PC-3 (cell line): Measurements from ENCODE around the gene PPFIBP2. TPM values are rescaled to one million over a fixed set of nuclear protein-coding genes. Genes with fewer than 3 reads are reported as not detected.

Source experiments
- ATAC-seq: fragments of 200-7000 bp; cut with Tn5 transposase; 2 replicates; pipeline ENCODE4 v1.9.1; 2020; ENCODE audit warnings: mild to moderate bottlenecking, moderate library complexity
- BruUV-seq: library from RNA; stranded (reverse); fragments of 400-500 nt; replicated peaks from 2 replicates; lab custom pipeline; 2021; lab: Mats Ljungman, UMichigan
- CTCF ChIA-PET: fragments of 300-600 bp; sonication (Branson Sonifier 250); formaldehyde crosslinking; loops from one replicate; lab custom pipeline; 2022; ENCODE audit warnings: antibody characterized with exemption; lab: Charles Lee
- POLR2A ChIA-PET: fragments of 300-600 bp; sonication (Branson Sonifier 250); formaldehyde crosslinking; loops from one replicate; lab custom pipeline; 2022; ENCODE audit warnings: antibody characterized with exemption; ENCODE audit not compliant: unreplicated experiment; lab: Charles Lee
- DNase-seq: peaks from one replicate; pipeline ENCODE4 v3.0.0-alpha.2; 2015
- H2AFZ ChIP-seq: fragments of 300-600 bp; sonication (generic); 2 replicates; pipeline ENCODE4 v1.6.0; 2016; ENCODE audit warnings: antibody characterized with exemption, low read length
- H3F3A ChIP-seq: fragments of 300-600 bp; sonication (generic); one replicate; pipeline ENCODE4 v1.6.0; 2017; ENCODE audit warnings: antibody characterized with exemption, low read length, control low read depth, mild to moderate bottlenecking; ENCODE audit not compliant: unreplicated experiment
- H3K27ac ChIP-seq: fragments of 300-600 bp; sonication (generic); 2 replicates; pipeline ENCODE4 v1.5.1; 2016; ENCODE audit warnings: mild to moderate bottlenecking, low read length
- H3K27me3 ChIP-seq: fragments of 300-600 bp; sonication (generic); 2 replicates; pipeline ENCODE4 v1.6.1; 2016; ENCODE audit warnings: low read length, mixed read lengths
- H3K36me3 ChIP-seq: fragments of 300-600 bp; sonication (generic); 2 replicates; pipeline ENCODE4 v1.6.1; 2016; ENCODE audit warnings: low read depth, mixed run types, low read length, mixed read lengths
- H3K4me1 ChIP-seq: fragments of 300-600 bp; sonication (generic); 2 replicates; pipeline ENCODE4 v1.5.1; 2016; ENCODE audit warnings: low read length; ENCODE audit not compliant: insufficient read depth
- H3K4me2 ChIP-seq: fragments of 300-600 bp; sonication (generic); 2 replicates; pipeline ENCODE4 v1.6.0; 2016; ENCODE audit warnings: low read length
- H3K4me3 ChIP-seq: fragments of 300-600 bp; sonication (generic); 2 replicates; pipeline ENCODE4 v1.5.1; 2016; ENCODE audit warnings: mild to moderate bottlenecking, low read length, mixed read lengths
- H3K79me2 ChIP-seq: fragments of 300-600 bp; sonication (generic); 2 replicates; pipeline ENCODE4 v1.6.1; 2017; ENCODE audit warnings: low read length, mixed read lengths
- H3K9ac ChIP-seq: fragments of 300-600 bp; sonication (generic); 2 replicates; pipeline ENCODE4 v1.6.0; 2016; ENCODE audit warnings: mild to moderate bottlenecking, low read length
- H3K9me2 ChIP-seq: fragments of 300-600 bp; sonication (generic); replicated peaks from 2 replicates; pipeline ENCODE4 v1.6.1; 2016; ENCODE audit warnings: mixed run types, low read length, mixed read lengths
- H3K9me3 ChIP-seq: fragments of 300-600 bp; sonication (generic); 2 replicates; pipeline ENCODE4 v1.6.1; 2016; ENCODE audit warnings: low read length, mixed read lengths
- H4K20me1 ChIP-seq: fragments of 300-600 bp; sonication (generic); 2 replicates; pipeline ENCODE4 v1.6.1; 2016; ENCODE audit warnings: low read length, mixed read lengths
- CTCF ChIP-seq: fragments of 300-600 bp; sonication (generic); conservative IDR thresholded peaks from 2 replicates; pipeline ENCODE4 v1.5.1; 2017; ENCODE audit warnings: antibody characterized with exemption, low read depth, mild to moderate bottlenecking, low read length
- EZH2 ChIP-seq: fragments of 300-600 bp; sonication (generic); IDR thresholded peaks from one replicate; pipeline ENCODE4 v1.6.1; 2017; ENCODE audit warnings: antibody characterized with exemption, mild to moderate bottlenecking, low read length; ENCODE audit not compliant: unreplicated experiment
- EZH2phosphoT487 ChIP-seq: fragments of 300-600 bp; sonication (generic); IDR thresholded peaks from 2 replicates; pipeline ENCODE4 v1.6.1; 2018; ENCODE audit warnings: mild to moderate bottlenecking, antibody characterized with exemption, low read length, borderline replicate concordance
- intact Hi-C: fragments of 100-400 bp; cut with micrococcal nuclease; formaldehyde crosslinking; loops from 2 replicates; pipeline ENCODE4 v1.9.0; 2023
- total RNA-seq: library from RNA; depleted of rRNA; stranded (reverse); fragments of >200 nt; gene quantifications from 2 replicates; pipeline ENCODE4 v1.2.3, GENCODE V29; 2014

PPFIBP2 gene
- total RNA-seq, 1 experiment from 2014 or later, result 3.2 TPM

GRCh38 chr11:7501251-7501650, 12.5 kb upstream of the PPFIBP2 start:
- ChIA-PET CTCF (no interaction called here), POLR2A (no interaction called here)
- TF ChIP-seq EZH2phosphoT487 (no peak), CTCF (no peak)
- ATAC-seq (no peak), DNase-seq (no peak)
- H3K36me3 ChIP-seq, result no peaks in the 10 kb centered on the region
- no peak overlapping the region for H2AFZ ChIP-seq
- no peaks in the 10 kb centered on the region for H3F3A ChIP-seq
- H3K9me2 ChIP-seq, result no peaks in the 10 kb centered on the region
- H4K20me1 ChIP-seq, result no peaks in the 10 kb centered on the region
- intact Hi-C loops, result no loop called here
- no peaks in the 10 kb centered on the region for H3K4me1 ChIP-seq
- no peaks in the 10 kb centered on the region for H3K9me3 ChIP-seq
- H3K27ac ChIP-seq, result no peak overlapping the region
- no peaks in the 10 kb centered on the region for H3K79me2 ChIP-seq
- no peak overlapping the region for H3K4me3 ChIP-seq
- no peak overlapping the region for H3K9ac ChIP-seq
- BruUV-seq, result no TSS peak
- H3K4me2 ChIP-seq, result no peak overlapping the region
- peaks cover 22% of the 10 kb centered on the region for H3K27me3 ChIP-seq

DNA sequence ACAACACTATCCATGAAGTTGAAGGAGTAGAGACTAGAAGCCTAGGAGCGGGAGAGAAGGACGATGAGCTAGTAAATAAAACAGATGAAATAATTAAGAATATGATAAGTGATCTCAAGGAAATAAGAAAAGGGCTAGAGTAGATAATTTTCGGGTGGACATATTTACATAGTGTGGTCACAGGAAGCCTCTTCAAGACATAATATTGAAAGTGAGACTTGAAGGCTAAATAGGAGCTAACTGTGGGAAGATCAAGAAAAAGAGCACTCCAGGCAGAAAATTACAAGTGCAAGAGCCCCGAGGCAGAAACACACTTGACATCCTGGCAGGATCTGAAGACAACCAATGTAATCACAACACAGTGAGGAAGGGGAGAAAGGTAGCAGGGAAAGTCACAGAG, 11.9 kb upstream of the PPFIBP2 start:
- ChIA-PET CTCF (no interaction called here), POLR2A (no interaction called here)
- H3K79me2 ChIP-seq, result no peaks in the 10 kb centered on the region
- H3K9me3 ChIP-seq, result no peaks in the 10 kb centered on the region
- no TSS peak for BruUV-seq
- H3K27me3 ChIP-seq, result peaks cover 28% of the 10 kb centered on the region
- no peaks in the 10 kb centered on the region for H3F3A ChIP-seq
- no peaks in the 10 kb centered on the region for H3K4me1 ChIP-seq
- no peaks in the 10 kb centered on the region for H4K20me1 ChIP-seq
- no peaks in the 10 kb centered on the region for H3K9me2 ChIP-seq
- H3K4me3 ChIP-seq, result no peak overlapping the region
- TF ChIP-seq EZH2 (no peak), EZH2phosphoT487 (no peak), CTCF (no peak)
- H3K27ac ChIP-seq, result no peak overlapping the region
- ATAC-seq, result no peak
- no peak overlapping the region for H2AFZ ChIP-seq
- no peak overlapping the region for H3K4me2 ChIP-seq
- H3K9ac ChIP-seq, result no peak overlapping the region
- DNase-seq, result no peak
- no peaks in the 10 kb centered on the region for H3K36me3 ChIP-seq
- intact Hi-C loops, result no loop called here

DNA sequence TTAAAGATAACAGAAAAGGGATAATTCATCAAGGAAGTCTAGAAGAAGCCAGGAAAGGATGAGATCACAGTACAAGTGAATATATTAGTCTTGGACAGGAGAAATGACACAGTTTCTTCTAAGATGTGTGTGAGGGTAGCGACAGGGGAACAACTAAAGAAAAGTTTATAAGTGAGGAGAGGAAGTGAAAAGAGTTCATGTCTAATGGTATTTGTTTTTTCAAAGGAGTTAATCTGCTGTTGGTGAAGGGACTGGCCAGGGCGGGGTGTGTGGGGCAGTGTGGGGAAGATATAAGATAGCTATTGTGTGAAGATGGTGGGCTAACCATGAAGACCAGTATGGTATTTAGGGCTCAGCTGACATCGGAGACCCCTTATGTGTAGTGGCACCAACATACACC, 7.6 kb upstream of the PPFIBP2 start:
- intact Hi-C loops, result no loop called here
- ChIA-PET POLR2A (interaction anchor here (0.6 kb wide), 1 partner anchor 70 kb away, joined by 3 read pairs; no protein-coding TSS in a partner anchor), CTCF (no interaction called here)
- H4K20me1 ChIP-seq, result no peaks in the 10 kb centered on the region
- H3K4me2 ChIP-seq, result no peak overlapping the region
- no peaks in the 10 kb centered on the region for H3F3A ChIP-seq
- H3K9me3 ChIP-seq, result no peaks in the 10 kb centered on the region
- no peak for ATAC-seq
- no peak overlapping the region for H3K27ac ChIP-seq
- H3K4me1 ChIP-seq, result no peaks in the 10 kb centered on the region
- no peak overlapping the region for H3K9ac ChIP-seq
- peaks cover 23% of the 10 kb centered on the region; the same call in 1 of the 2 replicates for H3K27me3 ChIP-seq
- H3K79me2 ChIP-seq, result no peaks in the 10 kb centered on the region
- no peaks in the 10 kb centered on the region for H3K9me2 ChIP-seq
- no TSS peak for BruUV-seq
- no peak overlapping the region for H3K4me3 ChIP-seq
- H3K36me3 ChIP-seq, result no peaks in the 10 kb centered on the region
- TF ChIP-seq EZH2phosphoT487 (no peak), EZH2 (no peak), CTCF (no peak)
- H2AFZ ChIP-seq, result no peak overlapping the region
- no peak for DNase-seq
